Measurements from ENCODE around the gene IL17RB. TPM values are rescaled to one million over a fixed set of nuclear protein-coding genes. Genes with fewer than 3 reads are reported as not detected.

Gene IL17RB
- total and polyA plus RNA-seq, 12 donors, result 0.16 to 7.7 (median 0.67) TPM; not detected in 2

- no peaks in the 10 kb centered on the region for H3K36me3 ChIP-seq
- TF ChIP-seq CTCF (IDR thresholded peaks at IDR 0.05), result no peak
- no peak overlapping the region for H3K27ac ChIP-seq
- ATAC-seq (no peak), DNase-seq (no peak)
- H3K4me3 ChIP-seq, result no peak overlapping the region
- no peaks in the 10 kb centered on the region for H3K9me3 ChIP-seq
- H3K27me3 ChIP-seq, result peaks cover 0 to 6% (median 0%) of the 10 kb centered on the region in 7 donors
- intact Hi-C loops (cut with DNase I), result no loop called here
- no peaks in the 10 kb centered on the region for H3K4me1 ChIP-seq
- 84 to 90% methylated on average over 6 of the region's 6 CpGs for WGBS, 2 donors
These were observed 29.2 kb upstream of the IL17RB start for GRCh38 chr3:53817211-53817610.

- intact Hi-C loops (cut with DNase I), result no loop called here
- Histone ChIP-seq H3K27ac (no peak overlapping the region), H3K36me3 (no peaks in the 10 kb centered on the region), H3K27me3 (peaks cover 0 to 6% (median 0%) of the 10 kb centered on the region in 7 donors), H3K4me3 (no peak overlapping the region), H3K4me1 (no peaks in the 10 kb centered on the region), H3K9me3 (no peaks in the 10 kb centered on the region)
- no peak for TF ChIP-seq CTCF (IDR thresholded peaks at IDR 0.05)
- DNase-seq (no peak), ATAC-seq (no peak)
- WGBS, 2 donors, result 65 to 75% methylated on average over 17 of the region's 17 CpGs
These were observed 28.6 kb upstream of the IL17RB start for GRCh38 chr3:53817809-53818208.

- WGBS, 2 donors, result 80 to 83% methylated on average over 14 of the region's 14 CpGs
- Histone ChIP-seq H3K27ac (no peak overlapping the region), H3K4me1 (no peaks in the 10 kb centered on the region), H3K36me3 (no peaks in the 10 kb centered on the region), H3K9me3 (no peaks in the 10 kb centered on the region), H3K4me3 (no peak overlapping the region), H3K27me3 (peaks cover 0 to 6% (median 0%) of the 10 kb centered on the region in 7 donors)
- ATAC-seq, result no peak
- no peak for DNase-seq
- TF ChIP-seq CTCF (IDR thresholded peaks at IDR 0.05), result no peak
- intact Hi-C loops (cut with DNase I), result no loop called here
These were observed 27.9 kb upstream of the IL17RB start for GRCh38 chr3:53818221-53819162.

GRCh38 chr3:53819163-53819868, 27.1 kb upstream of the IL17RB start:
- no peak for ATAC-seq

More at GRCh38 chr3:53819163-53819868, 27.1 kb upstream of the IL17RB start:
- no peaks in the 10 kb centered on the region for H3K9me3 ChIP-seq
- intact Hi-C loops (cut with DNase I), result no loop called here
- H3K4me3 ChIP-seq, result no peak overlapping the region
- TF ChIP-seq CTCF (IDR thresholded peaks at IDR 0.05), result no peak
- WGBS, 2 donors, result 89 to 93% methylated on average over 14 of the region's 14 CpGs
- H3K27me3 ChIP-seq, result peaks cover 0 to 6% (median 0%) of the 10 kb centered on the region in 7 donors
- no peaks in the 10 kb centered on the region for H3K4me1 ChIP-seq
- H3K36me3 ChIP-seq, result no peaks in the 10 kb centered on the region
- no peak for DNase-seq
- no peak overlapping the region for H3K27ac ChIP-seq

Data from heart right ventricle (tissue), 16 donors.